Chondrocyte (in vitro differentiated cells): ENCODE data around the gene ZNF653. TPM values are rescaled to one million over a fixed set of nuclear protein-coding genes. Genes with fewer than 3 reads are reported as not detected.
"Not testable (repeated sequence)": the region's sequence is repeated elsewhere in the genome, so short reads cannot be mapped to it uniquely, and the experiment has no call there.

Experiments used
- DNase-seq: peaks from one replicate; pipeline ENCODE4 v3.0.0; 2021; ENCODE audit warnings: mixed read lengths, low spot score
- H3K27ac Mint-ChIP-seq: one replicate; pipeline ENCODE4 v1.8.0; 2021; ENCODE audit warnings: mild to moderate bottlenecking, moderate library complexity, mixed read lengths; ENCODE audit not compliant: unreplicated experiment
- H3K27me3 Mint-ChIP-seq: 2 replicates; pipeline ENCODE4 v1.8.0; 2021; ENCODE audit warnings: low read depth, mixed read lengths
- H3K36me3 Mint-ChIP-seq: 2 replicates; pipeline ENCODE4 v1.8.0; 2021; ENCODE audit warnings: low read depth, mixed read lengths
- H3K4me1 Mint-ChIP-seq: 2 replicates; pipeline ENCODE4 v1.8.0; 2021; ENCODE audit warnings: low read depth, mild to moderate bottlenecking, mixed read lengths
- H3K4me3 Mint-ChIP-seq: one replicate; pipeline ENCODE4 v1.8.0; 2021; ENCODE audit warnings: mild to moderate bottlenecking, moderate library complexity, mixed read lengths; ENCODE audit not compliant: unreplicated experiment
- H3K9me3 Mint-ChIP-seq: 2 replicates; pipeline ENCODE4 v1.8.0; 2021; ENCODE audit warnings: low read depth, mixed read lengths
- CTCF ChIP-seq: fragments of 200-600 bp; sonication (generic); IDR thresholded peaks from 2 replicates; pipeline ENCODE4 v1.5.0; 2021; ENCODE audit warnings: antibody characterized with exemption, mild to moderate bottlenecking, moderate library complexity
- total RNA-seq: library from RNA; stranded (reverse); gene quantifications from 3 replicates; pipeline ENCODE4 v1.2.1, GENCODE V29; 2021

ZNF653 gene
- total RNA-seq, 1 donor from 2014 or later, result 8.2 TPM

- no peaks in the 10 kb centered on the region for H3K4me1 Mint-ChIP-seq
These were observed 31.9 kb downstream of the ZNF653 start for GRCh38 chr19:11473725-11474124.

GRCh38 chr19:11468266-11468845, 37.3 kb downstream of the ZNF653 start:
- H3K36me3 Mint-ChIP-seq, H3K27ac Mint-ChIP-seq, H3K27me3 Mint-ChIP-seq, DNase-seq, H3K4me1 Mint-ChIP-seq, H3K4me3 Mint-ChIP-seq, H3K9me3 Mint-ChIP-seq: not testable (repeated sequence)

More at GRCh38 chr19:11473725-11474124, 31.9 kb downstream of the ZNF653 start:
- Mint-ChIP-seq H3K36me3 (no peaks in the 10 kb centered on the region), H3K27me3 (peaks cover 16% of the 10 kb centered on the region), H3K27ac (no peak overlapping the region), H3K4me3 (no peak overlapping the region), H3K9me3 (no peaks in the 10 kb centered on the region)
- no peak for DNase-seq
- no peak for TF ChIP-seq CTCF

- TF ChIP-seq CTCF, result no peak
- Mint-ChIP-seq H3K4me1 (no peaks in the 10 kb centered on the region), H3K36me3 (no peaks in the 10 kb centered on the region), H3K4me3 (no peak overlapping the region), H3K27ac (no peak overlapping the region), H3K9me3 (no peaks in the 10 kb centered on the region), H3K27me3 (peaks cover 1% of the 10 kb centered on the region)
- DNase-seq, result no peak
These were observed 40.0 kb downstream of the ZNF653 start for GRCh38 chr19:11465600-11465999.

GRCh38 chr19:11464333-11465265, 41.0 kb downstream of the ZNF653 start:
- Mint-ChIP-seq H3K4me3 (no peak overlapping the region), H3K9me3 (no peaks in the 10 kb centered on the region), H3K4me1 (no peaks in the 10 kb centered on the region), H3K27ac (no peak overlapping the region), H3K36me3 (no peaks in the 10 kb centered on the region), H3K27me3 (peaks cover 4% of the 10 kb centered on the region)
- DNase-seq, result no peak
- TF ChIP-seq CTCF, result no peak

GRCh38 chr19:11463391-11463790, 42.2 kb downstream of the ZNF653 start:
- DNase-seq, result no peak
- Mint-ChIP-seq H3K36me3 (no peaks in the 10 kb centered on the region), H3K4me3 (no peak overlapping the region), H3K27me3 (peaks cover 4% of the 10 kb centered on the region), H3K27ac (no peak overlapping the region), H3K9me3 (no peaks in the 10 kb centered on the region), H3K4me1 (no peaks in the 10 kb centered on the region)
- TF ChIP-seq CTCF, result no peak
